Astrocyte (in vitro differentiated cells and primary cell): ENCODE results near the gene UQCRH. TPM values are rescaled to one million over a fixed set of nuclear protein-coding genes. Genes with fewer than 3 reads are reported as not detected.
A peak's percentile ranks its signal among the peaks of the same experiment; 100 is the strongest.

Source experiments
- DNase-seq: peaks from one replicate; pipeline ENCODE4 v3.0.0-alpha.2; 2010; ENCODE audit warnings: low read depth
- FAIRE-seq: peaks from 2 replicates; lab custom pipeline; 2011; peaks lifted over from hg19 to GRCh38; lab: Jason Lieb, UNC
- H2AFZ ChIP-seq: 2 replicates; pipeline ENCODE4 v1.6.0; 2012; ENCODE audit warnings: low read depth, low read length, inconsistent platforms
- H3K27ac ChIP-seq: 2 replicates; pipeline ENCODE4 v1.5.1; 2011; ENCODE audit warnings: low read depth, low read length, inconsistent platforms
- H3K27me3 ChIP-seq: 2 replicates; pipeline ENCODE4 v1.6.0; 2011; ENCODE audit warnings: low read length, inconsistent platforms; ENCODE audit not compliant: insufficient read depth
- H3K36me3 ChIP-seq: 2 replicates; pipeline ENCODE4 v1.5.1; 2011; ENCODE audit warnings: low read length, inconsistent platforms; ENCODE audit not compliant: insufficient read depth
- H3K4me1 ChIP-seq: 2 replicates; pipeline ENCODE4 v1.5.1; 2011; ENCODE audit warnings: low read length, inconsistent platforms; ENCODE audit not compliant: insufficient read depth
- H3K4me2 ChIP-seq: 2 replicates; pipeline ENCODE4 v1.6.0; 2012; ENCODE audit warnings: low read length, inconsistent platforms
- H3K4me3 ChIP-seq: 2 replicates; pipeline ENCODE4 v1.5.1; 2011; ENCODE audit warnings: low read depth, mild to moderate bottlenecking, low read length, inconsistent platforms; ENCODE audit not compliant: insufficient read depth
- H3K79me2 ChIP-seq: 2 replicates; pipeline ENCODE4 v1.6.0; 2012; ENCODE audit warnings: mild to moderate bottlenecking, low read length, inconsistent platforms; ENCODE audit not compliant: insufficient read depth
- H3K9ac ChIP-seq: 2 replicates; pipeline ENCODE4 v1.6.0; 2012; ENCODE audit warnings: mild to moderate bottlenecking, low read length, inconsistent platforms
- H3K9me3 ChIP-seq: 2 replicates; pipeline ENCODE4 v1.5.1; 2012; ENCODE audit warnings: low read depth, mild to moderate bottlenecking, low read length, inconsistent platforms; ENCODE audit not compliant: insufficient read depth
- H4K20me1 ChIP-seq: 2 replicates; pipeline ENCODE4 v1.6.0; 2012; ENCODE audit warnings: low read length, inconsistent platforms; ENCODE audit not compliant: insufficient read depth
- H3K27ac Mint-ChIP-seq: one replicate; pipeline ENCODE4 v1.8.0; 2021; ENCODE audit warnings: mild to moderate bottlenecking, mixed read lengths; ENCODE audit not compliant: unreplicated experiment
- H3K27me3 Mint-ChIP-seq: one replicate; pipeline ENCODE4 v1.8.0; 2021; ENCODE audit warnings: low read depth, mixed read lengths; ENCODE audit not compliant: unreplicated experiment
- H3K36me3 Mint-ChIP-seq: one replicate; pipeline ENCODE4 v1.8.0; 2021; ENCODE audit warnings: low read depth, mixed read lengths; ENCODE audit not compliant: unreplicated experiment
- H3K4me1 Mint-ChIP-seq: one replicate; pipeline ENCODE4 v1.8.0; 2021; ENCODE audit warnings: low read depth, mixed read lengths; ENCODE audit not compliant: unreplicated experiment
- H3K4me3 Mint-ChIP-seq: one replicate; pipeline ENCODE4 v1.8.0; 2021; ENCODE audit warnings: mild to moderate bottlenecking, moderate library complexity, mixed read lengths; ENCODE audit not compliant: unreplicated experiment
- H3K9me3 Mint-ChIP-seq: one replicate; pipeline ENCODE4 v1.8.0; 2021; ENCODE audit warnings: mild to moderate bottlenecking, mixed read lengths; ENCODE audit not compliant: unreplicated experiment
- EZH2 ChIP-seq: IDR thresholded peaks from 2 replicates; pipeline ENCODE4 v1.6.1; 2012; ENCODE audit warnings: mild to moderate bottlenecking, low read length, inconsistent platforms; ENCODE audit not compliant: insufficient read depth
- total RNA-seq: library from RNA; stranded (reverse); gene quantifications from 2 replicates; pipeline ENCODE4 v1.2.1, GENCODE V29; 2021
- TF ChIP-seq, protein P1 (sequence below): IDR thresholded peaks from 2 replicates; pipeline ENCODE4 v1.5.1; 2011; ENCODE audit warnings: low read depth, mild to moderate bottlenecking, inconsistent platforms, low read length, moderate library complexity; ENCODE audit not compliant: insufficient read depth

The UQCRH gene
- total RNA-seq, 1 donor from 2014 or later, result 337 TPM

DNA sequence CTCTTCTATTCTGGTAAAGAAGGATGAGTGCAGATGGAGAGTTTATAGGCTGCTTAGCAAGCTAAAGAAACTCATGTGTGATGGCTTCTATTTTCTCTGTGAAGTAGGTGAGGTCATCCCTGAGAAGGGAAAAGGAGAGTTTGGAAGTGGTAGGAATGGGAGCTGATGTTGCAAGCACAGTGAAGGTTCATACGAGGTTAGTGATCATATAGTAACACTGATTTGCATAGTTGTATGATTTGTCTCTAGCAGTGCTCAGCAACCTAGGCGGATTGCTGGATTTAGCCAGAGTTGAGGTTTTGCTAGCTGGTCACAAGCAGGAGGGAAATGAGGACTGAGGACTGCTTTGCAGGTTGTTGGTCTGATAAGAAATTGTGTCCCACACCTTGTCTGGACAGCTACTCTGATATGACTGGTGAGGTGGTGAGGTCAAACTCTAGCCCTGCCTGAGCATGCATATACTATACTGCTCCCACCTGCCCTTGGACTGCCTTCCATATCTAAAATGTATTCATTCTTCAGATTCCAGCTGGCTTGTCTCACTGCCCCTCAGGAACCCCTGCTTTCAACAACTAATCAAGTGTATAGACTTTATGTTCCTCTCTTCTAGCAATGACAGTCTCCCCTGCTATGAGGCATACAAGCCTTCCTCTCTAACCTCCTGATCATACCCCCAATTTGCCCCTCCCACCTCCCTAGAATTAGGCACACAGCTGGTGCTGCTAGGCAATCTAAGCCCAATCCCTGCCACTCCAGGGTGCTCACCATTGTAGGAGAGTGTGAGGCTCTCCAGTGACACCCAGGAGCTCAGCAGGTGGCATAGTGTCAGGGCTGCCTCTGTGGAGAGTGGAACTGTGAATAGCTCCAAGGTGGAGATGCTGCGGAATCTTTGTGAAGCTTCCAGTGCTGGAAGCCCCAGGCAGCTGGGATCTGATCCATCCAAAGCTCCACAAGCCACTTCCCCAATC lies 18.6 kb upstream of the UQCRH start:
- no peak overlapping the region for H3K4me3 ChIP-seq
- no peak for TF ChIP-seq EZH2
- TF ChIP-seq, protein P1, sequence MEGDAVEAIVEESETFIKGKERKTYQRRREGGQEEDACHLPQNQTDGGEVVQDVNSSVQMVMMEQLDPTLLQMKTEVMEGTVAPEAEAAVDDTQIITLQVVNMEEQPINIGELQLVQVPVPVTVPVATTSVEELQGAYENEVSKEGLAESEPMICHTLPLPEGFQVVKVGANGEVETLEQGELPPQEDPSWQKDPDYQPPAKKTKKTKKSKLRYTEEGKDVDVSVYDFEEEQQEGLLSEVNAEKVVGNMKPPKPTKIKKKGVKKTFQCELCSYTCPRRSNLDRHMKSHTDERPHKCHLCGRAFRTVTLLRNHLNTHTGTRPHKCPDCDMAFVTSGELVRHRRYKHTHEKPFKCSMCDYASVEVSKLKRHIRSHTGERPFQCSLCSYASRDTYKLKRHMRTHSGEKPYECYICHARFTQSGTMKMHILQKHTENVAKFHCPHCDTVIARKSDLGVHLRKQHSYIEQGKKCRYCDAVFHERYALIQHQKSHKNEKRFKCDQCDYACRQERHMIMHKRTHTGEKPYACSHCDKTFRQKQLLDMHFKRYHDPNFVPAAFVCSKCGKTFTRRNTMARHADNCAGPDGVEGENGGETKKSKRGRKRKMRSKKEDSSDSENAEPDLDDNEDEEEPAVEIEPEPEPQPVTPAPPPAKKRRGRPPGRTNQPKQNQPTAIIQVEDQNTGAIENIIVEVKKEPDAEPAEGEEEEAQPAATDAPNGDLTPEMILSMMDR, result no peak
- H3K4me1 Mint-ChIP-seq, result peaks cover 46% of the 10 kb centered on the region

DNA sequence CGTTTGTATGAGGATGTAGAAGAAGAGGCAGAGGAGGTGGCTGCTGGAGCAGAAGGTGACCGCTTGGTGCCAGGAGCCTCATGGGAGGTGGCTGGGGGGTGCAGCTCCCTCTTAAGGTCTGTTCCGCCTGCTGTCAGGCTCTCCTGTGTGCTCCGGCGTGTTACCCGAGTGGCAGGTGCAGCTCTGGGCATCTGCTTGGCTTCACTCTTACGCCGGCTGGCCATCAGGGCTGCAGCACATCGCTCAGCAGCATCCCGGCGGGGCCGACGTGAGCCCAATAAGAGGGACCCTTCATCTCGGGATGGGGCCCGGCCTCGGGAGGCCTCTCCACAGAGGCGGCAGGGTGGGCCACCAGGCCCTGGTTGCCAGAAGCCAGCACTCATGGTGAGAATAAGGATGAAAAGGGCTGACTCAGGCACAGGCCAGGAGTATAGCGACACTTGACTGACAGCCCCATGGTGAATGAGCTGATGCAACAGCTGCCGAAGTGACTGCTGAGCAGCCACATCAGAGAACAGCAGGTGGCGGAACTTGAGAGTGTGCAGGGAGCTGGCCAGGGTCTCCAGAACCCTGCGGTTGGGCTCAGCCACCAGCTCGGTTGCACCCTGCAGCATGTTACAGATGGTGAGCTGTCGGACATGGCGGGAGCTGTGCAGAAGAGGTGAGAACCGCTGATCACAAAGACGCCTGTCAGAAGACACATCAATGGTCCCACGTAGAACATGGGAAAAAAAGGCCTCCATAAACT lies 17.6 kb upstream of the UQCRH start:
- peak overlapping the region; percentile 72 for H3K27ac Mint-ChIP-seq
- FAIRE-seq, result no peak

More for the DNA sequence above, 18.6 kb upstream of the UQCRH start:
- no peaks in the 10 kb centered on the region for H3K9me3 ChIP-seq
- Mint-ChIP-seq H3K36me3 (peaks cover 32% of the 10 kb centered on the region), H3K9me3 (no peaks in the 10 kb centered on the region), H3K4me3 (peak overlapping the region; percentile 20), H3K27ac (peak overlapping the region; percentile 75), H3K27me3 (no peaks in the 10 kb centered on the region)
- DNase-seq, result no peak
- no peak overlapping the region for H2AFZ ChIP-seq
- no peak overlapping the region for H3K9ac ChIP-seq
- peaks cover 45% of the 10 kb centered on the region for H4K20me1 ChIP-seq
- H3K4me2 ChIP-seq, result no peak overlapping the region
- H3K27me3 ChIP-seq, result no peaks in the 10 kb centered on the region
- H3K36me3 ChIP-seq, result peaks cover 46% of the 10 kb centered on the region
- peaks cover 6% of the 10 kb centered on the region for H3K4me1 ChIP-seq
- peaks cover 6% of the 10 kb centered on the region for H3K79me2 ChIP-seq
- no peak overlapping the region for H3K27ac ChIP-seq
- FAIRE-seq, result no peak

More for the DNA sequence above, 17.6 kb upstream of the UQCRH start:
- TF ChIP-seq, protein P1, result no peak
- no peak for TF ChIP-seq EZH2
- Mint-ChIP-seq H3K4me3 (no peak overlapping the region), H3K36me3 (peaks cover 25% of the 10 kb centered on the region), H3K4me1 (peaks cover 47% of the 10 kb centered on the region), H3K9me3 (no peaks in the 10 kb centered on the region), H3K27me3 (no peaks in the 10 kb centered on the region)
- Histone ChIP-seq H3K36me3 (peaks cover 38% of the 10 kb centered on the region), H3K4me1 (peaks cover 6% of the 10 kb centered on the region), H3K27ac (no peak overlapping the region), H3K79me2 (peaks cover 6% of the 10 kb centered on the region), H3K9ac (no peak overlapping the region), H3K27me3 (no peaks in the 10 kb centered on the region), H3K4me2 (no peak overlapping the region), H2AFZ (no peak overlapping the region), H4K20me1 (peaks cover 41% of the 10 kb centered on the region), H3K4me3 (no peak overlapping the region), H3K9me3 (no peaks in the 10 kb centered on the region)
- no peak for DNase-seq
